HUES64 (cell line): ENCODE results near the gene HIP1.

Source experiments
- H3K27ac ChIP-seq: 2 replicates; pipeline ENCODE4 v1.7.0; 2013; ENCODE audit warnings: low read depth, low read length, inconsistent platforms
- H3K27me3 ChIP-seq: 2 replicates; pipeline ENCODE4 v1.6.1; 2013; ENCODE audit warnings: mild to moderate bottlenecking, low read length; ENCODE audit not compliant: insufficient read depth
- H3K36me3 ChIP-seq: 2 replicates; pipeline ENCODE4 v1.6.1; 2013; ENCODE audit warnings: mild to moderate bottlenecking, low read length; ENCODE audit not compliant: insufficient read depth
- H3K4me1 ChIP-seq: 2 replicates; pipeline ENCODE4 v1.6.1; 2013; ENCODE audit warnings: mild to moderate bottlenecking, low read length, moderate library complexity; ENCODE audit not compliant: insufficient read depth
- H3K4me3 ChIP-seq: 2 replicates; pipeline ENCODE4 v1.5.1; 2013; ENCODE audit warnings: mild to moderate bottlenecking, low read length, moderate library complexity
- H3K9ac ChIP-seq: 2 replicates; pipeline ENCODE4 v1.6.1; 2013; ENCODE audit warnings: mild to moderate bottlenecking, low read depth, low read length
- H3K9me3 ChIP-seq: 2 replicates; pipeline ENCODE4 v1.6.1; 2013; ENCODE audit warnings: low read depth, low read length; ENCODE audit not compliant: insufficient read depth
- WGBS: fragments of 150-250, 120-280 bp; methylation state at CpG from one replicate; pipeline ENCODE4 v1.1.7; 2013; ENCODE audit warnings: missing lambda C conversion rate; 5-methylcytosine and 5-hydroxymethylcytosine counted together

The HIP1 gene

GRCh38 chr7:75649462-75649861 lies 89.3 kb downstream of the HIP1 start:
- WGBS = 74% methylated on average over 3 of the region's 4 CpGs

GRCh38 chr7:75647709-75648438 lies 90.9 kb downstream of the HIP1 start:
- no peaks in the 10 kb centered on the region for H3K36me3 ChIP-seq
- H3K9ac ChIP-seq = no peak overlapping the region
- no peak overlapping the region for H3K4me3 ChIP-seq
- 93% methylated on average over 6 of the region's 6 CpGs for WGBS
- no peaks in the 10 kb centered on the region; the same call in 1 of the 2 replicates for H3K4me1 ChIP-seq
- no peak overlapping the region for H3K27ac ChIP-seq
- H3K27me3 ChIP-seq = no peaks in the 10 kb centered on the region
- peaks cover 8% of the 10 kb centered on the region; the same call in 1 of the 2 replicates for H3K9me3 ChIP-seq

More at GRCh38 chr7:75649462-75649861, 89.3 kb downstream of the HIP1 start:
- Histone ChIP-seq H3K9ac (no peak overlapping the region), H3K27ac (peak overlapping the region; percentile 3; the same call in 1 of the 2 replicates), H3K4me3 (no peak overlapping the region), H3K9me3 (0 out of 2 replicates have a peak, but pooled peaks cover 4% of the 10 kb centered on the region), H3K36me3 (no peaks in the 10 kb centered on the region), H3K4me1 (no peaks in the 10 kb centered on the region; the same call in 1 of the 2 replicates), H3K27me3 (no peaks in the 10 kb centered on the region)

- no peaks in the 10 kb centered on the region for H3K27me3 ChIP-seq
- no peak overlapping the region for H3K9ac ChIP-seq
Observed at GRCh38 chr7:75646571-75647102, 92.1 kb downstream of the HIP1 start.

GRCh38 chr7:75645570-75645969 lies 93.2 kb downstream of the HIP1 start:
- Histone ChIP-seq H3K27me3 (no peaks in the 10 kb centered on the region), H3K9me3 (peaks cover 5% of the 10 kb centered on the region; the same call in 1 of the 2 replicates), H3K27ac (no peak overlapping the region), H3K4me3 (no peak overlapping the region), H3K9ac (no peak overlapping the region), H3K4me1 (no peaks in the 10 kb centered on the region; the same call in 1 of the 2 replicates), H3K36me3 (no peaks in the 10 kb centered on the region)
- WGBS = 96% methylated on average over 2 of the region's 2 CpGs

More at GRCh38 chr7:75646571-75647102, 92.1 kb downstream of the HIP1 start:
- H3K4me3 ChIP-seq = no peak overlapping the region
- H3K9me3 ChIP-seq = peaks cover 5% of the 10 kb centered on the region; the same call in 1 of the 2 replicates
- WGBS = 89% methylated on average over 9 of the region's 9 CpGs
- no peak overlapping the region for H3K27ac ChIP-seq
- no peaks in the 10 kb centered on the region for H3K36me3 ChIP-seq
- H3K4me1 ChIP-seq = no peaks in the 10 kb centered on the region; the same call in 1 of the 2 replicates

GRCh38 chr7:75644589-75644988 lies 94.2 kb downstream of the HIP1 start:
- no peak overlapping the region for H3K27ac ChIP-seq
- no peak overlapping the region for H3K4me3 ChIP-seq
- H3K9me3 ChIP-seq = peaks cover 5% of the 10 kb centered on the region; the same call in 1 of the 2 replicates
- no peak overlapping the region for H3K9ac ChIP-seq
- WGBS = 73% methylated on average over 5 of the region's 5 CpGs
- no peaks in the 10 kb centered on the region for H3K36me3 ChIP-seq
- no peaks in the 10 kb centered on the region for H3K27me3 ChIP-seq
- H3K4me1 ChIP-seq = peaks cover 7% of the 10 kb centered on the region; the same call in 1 of the 2 replicates

GRCh38 chr7:75642810-75643486 lies 95.8 kb downstream of the HIP1 start:
- WGBS = 37% methylated on average over 9 of the region's 9 CpGs
- Histone ChIP-seq H3K36me3 (no peaks in the 10 kb centered on the region), H3K4me1 (peaks cover 7% of the 10 kb centered on the region; the same call in 1 of the 2 replicates), H3K4me3 (no peak overlapping the region), H3K9me3 (peaks cover 5% of the 10 kb centered on the region; the same call in 1 of the 2 replicates), H3K27ac (no peak overlapping the region), H3K9ac (no peak overlapping the region), H3K27me3 (no peaks in the 10 kb centered on the region)

GRCh38 chr7:75640201-75640600 lies 98.5 kb downstream of the HIP1 start:
- H3K4me1 ChIP-seq = peaks cover 13% of the 10 kb centered on the region; the same call in 1 of the 2 replicates
- peak overlapping the region; percentile 99 for H3K27ac ChIP-seq
- peaks cover 5% of the 10 kb centered on the region; the same call in 1 of the 2 replicates for H3K9me3 ChIP-seq
- H3K36me3 ChIP-seq = no peaks in the 10 kb centered on the region
- no peaks in the 10 kb centered on the region for H3K27me3 ChIP-seq
- WGBS = 55% methylated on average over 8 of the region's 8 CpGs
- H3K4me3 ChIP-seq = peak overlapping the region; percentile 84
- H3K9ac ChIP-seq = peak overlapping the region; percentile 96

- H3K4me1 ChIP-seq = peaks cover 13% of the 10 kb centered on the region; the same call in 1 of the 2 replicates
- WGBS = under 1% methylated on average over 7 of the region's 7 CpGs
- H3K9me3 ChIP-seq = peaks cover 5% of the 10 kb centered on the region; the same call in 1 of the 2 replicates
- H3K27ac ChIP-seq = peak overlapping the region; percentile 99
- peak overlapping the region; percentile 84 for H3K4me3 ChIP-seq
- peaks cover 2% of the 10 kb centered on the region for H3K36me3 ChIP-seq
- H3K9ac ChIP-seq = peak overlapping the region; percentile 96
- no peaks in the 10 kb centered on the region for H3K27me3 ChIP-seq
Observed at GRCh38 chr7:75639886-75640190, 98.9 kb downstream of the HIP1 start.

GRCh38 chr7:75639071-75639885 lies 99.5 kb downstream of the HIP1 start:
- Histone ChIP-seq H3K27ac (peak overlapping the region; percentile 99), H3K27me3 (no peaks in the 10 kb centered on the region), H3K9me3 (peaks cover 5% of the 10 kb centered on the region; the same call in 1 of the 2 replicates), H3K36me3 (peaks cover 8% of the 10 kb centered on the region), H3K4me1 (peaks cover 13% of the 10 kb centered on the region; the same call in 1 of the 2 replicates), H3K4me3 (peak overlapping the region; percentile 84), H3K9ac (peak overlapping the region; percentile 96)
- under 1% methylated on average over 61 of the region's 77 CpGs for WGBS

- H3K27ac ChIP-seq = peak overlapping the region; percentile 99
Observed at GRCh38 chr7:75638594-75639070, 100.1 kb downstream of the HIP1 start.

More at GRCh38 chr7:75638594-75639070, 100.1 kb downstream of the HIP1 start:
- Histone ChIP-seq H3K36me3 (peaks cover 13% of the 10 kb centered on the region), H3K9me3 (peaks cover 5% of the 10 kb centered on the region; the same call in 1 of the 2 replicates), H3K27me3 (no peaks in the 10 kb centered on the region), H3K4me1 (peaks cover 13% of the 10 kb centered on the region; the same call in 1 of the 2 replicates), H3K4me3 (peak overlapping the region; percentile 84), H3K9ac (peak overlapping the region; percentile 85)
- WGBS = under 1% methylated on average over 30 of the region's 35 CpGs
